ENCODE results near the gene PLPPR2. TPM values are rescaled to one million over a fixed set of nuclear protein-coding genes. Genes with fewer than 3 reads are reported as not detected.
"Not testable (repeated sequence)": the region's sequence is repeated elsewhere in the genome, so short reads cannot be mapped to it uniquely, and the experiment has no call there.

The PLPPR2 gene
- polyA plus RNA-seq, 1 donor from 2014 or later, result 44.1 TPM

DNA sequence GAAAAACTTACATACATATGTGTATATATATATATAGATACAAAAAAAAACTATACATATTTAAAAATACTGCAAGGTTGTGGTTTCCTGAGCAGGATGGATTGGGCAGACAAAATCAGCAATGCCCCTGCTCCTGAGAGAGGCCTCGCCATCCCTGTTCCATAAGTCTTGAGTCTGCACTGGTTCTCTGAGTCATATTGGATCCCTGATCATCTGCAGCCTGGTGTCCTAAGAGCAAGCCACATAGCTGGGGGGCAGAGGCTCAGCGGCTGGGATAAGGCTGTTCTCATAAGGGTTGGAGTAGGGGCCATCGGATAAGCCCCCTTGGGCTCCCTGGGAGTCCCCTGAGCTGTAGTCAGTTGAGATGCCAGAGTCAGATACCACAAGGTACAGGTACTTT, 22.5 kb downstream of the PLPPR2 start:
- H3K4me2 ChIP-seq (ENCODE audit: low read length), result no peak overlapping the region
- H3K9me3 ChIP-seq (ENCODE audit: low read length), result no peaks in the 10 kb centered on the region
- no peaks in the 10 kb centered on the region for H3K36me3 ChIP-seq (ENCODE audit: insufficient read depth, low read length)
- no peak overlapping the region for H3K9ac ChIP-seq (ENCODE audit: low read length)
- H3K27me3 ChIP-seq (ENCODE audit: insufficient read depth, low read depth, low read length), result peaks cover 9% of the 10 kb centered on the region
- no peak overlapping the region for H3K27ac ChIP-seq (ENCODE audit: low read length)
- TF ChIP-seq EZH2 (IDR thresholded peaks at IDR 0.05; ENCODE audit: borderline replicate concordance, insufficient read depth, low read length, poor library complexity, severe bottlenecking), result no peak
- TF ChIP-seq MXI1 (conservative IDR thresholded peaks at IDR 0.05; ENCODE audit: poor library complexity, severe bottlenecking), result no peak
- H3K79me2 ChIP-seq (replicated peaks; ENCODE audit: insufficient read depth, low read length), result no peaks in the 10 kb centered on the region
- no peak overlapping the region for H3K4me3 ChIP-seq (ENCODE audit: low read length)
- H2AFZ ChIP-seq (ENCODE audit: low read depth, low read length), result no peak overlapping the region
- peaks cover 9% of the 10 kb centered on the region for H3F3A ChIP-seq (ENCODE audit: insufficient read depth, low read length, poor library complexity, severe bottlenecking)
- H4K20me1 ChIP-seq (ENCODE audit: insufficient read depth), result no peaks in the 10 kb centered on the region
- H3K9me2 ChIP-seq (ENCODE audit: insufficient read depth, low read length), result no peaks in the 10 kb centered on the region

DNA sequence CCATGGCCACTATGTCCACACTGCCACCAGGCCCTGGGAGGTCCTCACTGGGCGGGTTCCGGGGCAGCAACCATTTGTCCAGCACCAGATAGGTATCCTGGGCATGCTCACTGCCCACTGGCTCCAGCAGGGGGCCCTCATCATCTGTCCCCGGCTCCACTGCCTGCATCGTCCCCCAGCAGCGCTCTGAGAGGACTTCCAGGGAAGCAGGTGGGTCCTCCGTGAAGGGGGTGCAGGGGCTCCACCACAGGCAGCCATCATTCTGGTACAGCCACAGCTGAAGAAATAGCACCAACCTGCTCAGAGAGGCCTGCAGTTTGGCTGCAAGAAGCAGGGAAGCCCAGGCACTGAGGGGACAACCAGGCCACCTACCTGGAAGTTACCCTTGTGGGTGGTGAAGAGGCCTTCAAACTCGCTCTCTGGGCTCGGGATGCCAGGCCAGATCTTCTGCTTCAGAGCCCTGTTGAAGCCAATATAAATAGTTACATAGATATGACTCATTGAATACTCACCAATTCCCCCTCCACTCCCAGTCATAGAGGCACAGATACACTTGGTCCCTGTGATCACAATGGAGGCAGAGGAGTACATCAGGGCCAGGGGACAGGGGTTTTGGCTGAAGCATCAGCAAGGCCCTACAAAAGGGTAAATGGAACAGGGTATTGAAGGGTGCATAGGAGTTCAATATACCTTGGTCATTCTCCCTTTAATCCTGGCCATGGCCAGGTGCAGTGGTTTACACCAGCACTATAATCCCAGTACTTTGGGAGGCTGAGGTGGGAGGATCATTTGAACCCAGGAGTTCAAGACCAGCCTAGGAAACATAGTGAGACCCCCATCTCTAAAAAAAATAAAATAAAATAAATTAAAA, 23.3 kb downstream of the PLPPR2 start:
- H3K9ac ChIP-seq (ENCODE audit: low read length), result no peak overlapping the region
- no peaks in the 10 kb centered on the region for H3K9me2 ChIP-seq (ENCODE audit: insufficient read depth, low read length)
- H3F3A ChIP-seq (ENCODE audit: insufficient read depth, low read length, poor library complexity, severe bottlenecking), result peaks cover 6% of the 10 kb centered on the region
- H3K9me3 ChIP-seq (ENCODE audit: low read length), result no peaks in the 10 kb centered on the region
- H3K79me2 ChIP-seq (replicated peaks; ENCODE audit: insufficient read depth, low read length), result no peaks in the 10 kb centered on the region
- no peak overlapping the region for H3K27ac ChIP-seq (ENCODE audit: low read length)
- H2AFZ ChIP-seq (ENCODE audit: low read depth, low read length), result no peak overlapping the region
- TF ChIP-seq EZH2 (IDR thresholded peaks at IDR 0.05; ENCODE audit: borderline replicate concordance, insufficient read depth, low read length, poor library complexity, severe bottlenecking) (no peak), CTCF (IDR thresholded peaks at IDR 0.05; ENCODE audit: poor library complexity, severe bottlenecking) (peak; percentile 55), POLR2AphosphoS5 (IDR thresholded peaks at IDR 0.05) (no peak), RAD21 (conservative IDR thresholded peaks at IDR 0.05) (peak; percentile 44), TAF1 (IDR thresholded peaks at IDR 0.05; ENCODE audit: low read depth) (no peak), SMC3 (conservative IDR thresholded peaks at IDR 0.05; ENCODE audit: poor library complexity) (peak; percentile 33), REST (IDR thresholded peaks at IDR 0.05; ENCODE audit: borderline replicate concordance) (no peak), MXI1 (conservative IDR thresholded peaks at IDR 0.05; ENCODE audit: poor library complexity, severe bottlenecking) (no peak)
- no peaks in the 10 kb centered on the region for H3K36me3 ChIP-seq (ENCODE audit: insufficient read depth, low read length)
- H3K27me3 ChIP-seq (ENCODE audit: insufficient read depth, low read depth, low read length), result peaks cover 17% of the 10 kb centered on the region
- H3K4me2 ChIP-seq (ENCODE audit: low read length), result no peak overlapping the region
- no peaks in the 10 kb centered on the region for H4K20me1 ChIP-seq (ENCODE audit: insufficient read depth)
- no peak overlapping the region for H3K4me3 ChIP-seq (ENCODE audit: low read length)

- not testable (repeated sequence) for H3K4me2 ChIP-seq (ENCODE audit: low read length); H3K9me2 ChIP-seq (ENCODE audit: insufficient read depth, low read length); H3K27ac ChIP-seq (ENCODE audit: low read length); H3K9me3 ChIP-seq (ENCODE audit: low read length); H3K4me3 ChIP-seq (ENCODE audit: low read length); H3F3A ChIP-seq (ENCODE audit: insufficient read depth, low read length, poor library complexity, severe bottlenecking); H3K79me2 ChIP-seq (replicated peaks; ENCODE audit: insufficient read depth, low read length); H2AFZ ChIP-seq (ENCODE audit: low read depth, low read length); H3K9ac ChIP-seq (ENCODE audit: low read length); H4K20me1 ChIP-seq (ENCODE audit: insufficient read depth); H3K36me3 ChIP-seq (ENCODE audit: insufficient read depth, low read length)
- peaks cover 24% of the 10 kb centered on the region for H3K27me3 ChIP-seq (ENCODE audit: insufficient read depth, low read depth, low read length)
Measured at GRCh38 chr19:11379269-11379845, 24.1 kb downstream of the PLPPR2 start.
